ENCODE measurements around the gene LRRC15. TPM values are rescaled to one million over a fixed set of nuclear protein-coding genes. Genes with fewer than 3 reads are reported as not detected.

LRRC15 gene
- total and polyA plus RNA-seq, 2 experiments from 2014 or later, result 0.05 to 0.14 TPM

DNA sequence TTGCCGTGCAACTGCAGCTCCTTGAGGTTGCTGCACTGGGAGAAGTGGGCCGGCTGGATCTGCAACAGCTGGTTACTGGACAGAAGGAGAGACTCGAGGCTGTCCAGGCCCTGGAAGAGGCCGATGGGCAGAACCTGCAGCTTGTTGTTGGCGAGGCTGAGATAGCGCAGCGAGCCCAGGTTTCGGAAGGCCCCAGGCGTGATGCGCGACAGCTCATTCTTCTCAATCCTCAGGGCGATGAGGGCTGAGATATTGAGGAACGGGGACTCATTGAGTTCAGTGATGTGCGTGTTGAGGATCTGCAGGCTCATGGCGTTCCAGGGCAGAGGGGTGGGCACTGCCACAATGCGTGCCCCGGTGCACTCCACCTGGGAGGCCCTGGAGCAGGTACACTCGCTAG lies 9.0 kb downstream of the LRRC15 start:
- no peak for ATAC-seq
- Histone ChIP-seq H3K4me2 (no peak overlapping the region), H3K27ac (ENCODE audit: low read depth) (no peak overlapping the region), H4K20me1 (replicated peaks; ENCODE audit: insufficient read depth) (no peaks in the 10 kb centered on the region), H3K9me2 (ENCODE audit: insufficient read depth) (0 out of 2 replicates have a peak, but pooled peaks cover 11% of the 10 kb centered on the region), H3F3A (replicated peaks; ENCODE audit: low read depth) (no peaks in the 10 kb centered on the region), H3K79me2 (replicated peaks; ENCODE audit: insufficient read depth) (no peaks in the 10 kb centered on the region), H3K27me3 (ENCODE audit: insufficient read depth) (no peaks in the 10 kb centered on the region), H3K4me3 (no peak overlapping the region), H2AFZ (no peak overlapping the region), H3K4me1 (ENCODE audit: insufficient read depth) (no peaks in the 10 kb centered on the region), H3K36me3 (ENCODE audit: insufficient read depth) (no peaks in the 10 kb centered on the region)
- H3K4me1 Mint-ChIP-seq, result peaks cover 4% of the 10 kb centered on the region; the same call in 1 of the 3 replicates
- no peak overlapping the region for H3K27ac Mint-ChIP-seq
- H3K9me3 Mint-ChIP-seq, result no peaks in the 10 kb centered on the region
- DNase-seq (ENCODE audit: low spot score), result no peak
- H3K27me3 Mint-ChIP-seq (ENCODE audit: insufficient read depth, low read depth, poor library complexity), result peaks cover 6% of the 10 kb centered on the region
- H3K4me3 Mint-ChIP-seq, result no peak overlapping the region
- TF ChIP-seq, protein P1, sequence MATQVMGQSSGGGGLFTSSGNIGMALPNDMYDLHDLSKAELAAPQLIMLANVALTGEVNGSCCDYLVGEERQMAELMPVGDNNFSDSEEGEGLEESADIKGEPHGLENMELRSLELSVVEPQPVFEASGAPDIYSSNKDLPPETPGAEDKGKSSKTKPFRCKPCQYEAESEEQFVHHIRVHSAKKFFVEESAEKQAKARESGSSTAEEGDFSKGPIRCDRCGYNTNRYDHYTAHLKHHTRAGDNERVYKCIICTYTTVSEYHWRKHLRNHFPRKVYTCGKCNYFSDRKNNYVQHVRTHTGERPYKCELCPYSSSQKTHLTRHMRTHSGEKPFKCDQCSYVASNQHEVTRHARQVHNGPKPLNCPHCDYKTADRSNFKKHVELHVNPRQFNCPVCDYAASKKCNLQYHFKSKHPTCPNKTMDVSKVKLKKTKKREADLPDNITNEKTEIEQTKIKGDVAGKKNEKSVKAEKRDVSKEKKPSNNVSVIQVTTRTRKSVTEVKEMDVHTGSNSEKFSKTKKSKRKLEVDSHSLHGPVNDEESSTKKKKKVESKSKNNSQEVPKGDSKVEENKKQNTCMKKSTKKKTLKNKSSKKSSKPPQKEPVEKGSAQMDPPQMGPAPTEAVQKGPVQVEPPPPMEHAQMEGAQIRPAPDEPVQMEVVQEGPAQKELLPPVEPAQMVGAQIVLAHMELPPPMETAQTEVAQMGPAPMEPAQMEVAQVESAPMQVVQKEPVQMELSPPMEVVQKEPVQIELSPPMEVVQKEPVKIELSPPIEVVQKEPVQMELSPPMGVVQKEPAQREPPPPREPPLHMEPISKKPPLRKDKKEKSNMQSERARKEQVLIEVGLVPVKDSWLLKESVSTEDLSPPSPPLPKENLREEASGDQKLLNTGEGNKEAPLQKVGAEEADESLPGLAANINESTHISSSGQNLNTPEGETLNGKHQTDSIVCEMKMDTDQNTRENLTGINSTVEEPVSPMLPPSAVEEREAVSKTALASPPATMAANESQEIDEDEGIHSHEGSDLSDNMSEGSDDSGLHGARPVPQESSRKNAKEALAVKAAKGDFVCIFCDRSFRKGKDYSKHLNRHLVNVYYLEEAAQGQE (IDR thresholded peaks at IDR 0.05; ENCODE audit: unreplicated experiment), result no peak
- TF ChIP-seq, protein P2, sequence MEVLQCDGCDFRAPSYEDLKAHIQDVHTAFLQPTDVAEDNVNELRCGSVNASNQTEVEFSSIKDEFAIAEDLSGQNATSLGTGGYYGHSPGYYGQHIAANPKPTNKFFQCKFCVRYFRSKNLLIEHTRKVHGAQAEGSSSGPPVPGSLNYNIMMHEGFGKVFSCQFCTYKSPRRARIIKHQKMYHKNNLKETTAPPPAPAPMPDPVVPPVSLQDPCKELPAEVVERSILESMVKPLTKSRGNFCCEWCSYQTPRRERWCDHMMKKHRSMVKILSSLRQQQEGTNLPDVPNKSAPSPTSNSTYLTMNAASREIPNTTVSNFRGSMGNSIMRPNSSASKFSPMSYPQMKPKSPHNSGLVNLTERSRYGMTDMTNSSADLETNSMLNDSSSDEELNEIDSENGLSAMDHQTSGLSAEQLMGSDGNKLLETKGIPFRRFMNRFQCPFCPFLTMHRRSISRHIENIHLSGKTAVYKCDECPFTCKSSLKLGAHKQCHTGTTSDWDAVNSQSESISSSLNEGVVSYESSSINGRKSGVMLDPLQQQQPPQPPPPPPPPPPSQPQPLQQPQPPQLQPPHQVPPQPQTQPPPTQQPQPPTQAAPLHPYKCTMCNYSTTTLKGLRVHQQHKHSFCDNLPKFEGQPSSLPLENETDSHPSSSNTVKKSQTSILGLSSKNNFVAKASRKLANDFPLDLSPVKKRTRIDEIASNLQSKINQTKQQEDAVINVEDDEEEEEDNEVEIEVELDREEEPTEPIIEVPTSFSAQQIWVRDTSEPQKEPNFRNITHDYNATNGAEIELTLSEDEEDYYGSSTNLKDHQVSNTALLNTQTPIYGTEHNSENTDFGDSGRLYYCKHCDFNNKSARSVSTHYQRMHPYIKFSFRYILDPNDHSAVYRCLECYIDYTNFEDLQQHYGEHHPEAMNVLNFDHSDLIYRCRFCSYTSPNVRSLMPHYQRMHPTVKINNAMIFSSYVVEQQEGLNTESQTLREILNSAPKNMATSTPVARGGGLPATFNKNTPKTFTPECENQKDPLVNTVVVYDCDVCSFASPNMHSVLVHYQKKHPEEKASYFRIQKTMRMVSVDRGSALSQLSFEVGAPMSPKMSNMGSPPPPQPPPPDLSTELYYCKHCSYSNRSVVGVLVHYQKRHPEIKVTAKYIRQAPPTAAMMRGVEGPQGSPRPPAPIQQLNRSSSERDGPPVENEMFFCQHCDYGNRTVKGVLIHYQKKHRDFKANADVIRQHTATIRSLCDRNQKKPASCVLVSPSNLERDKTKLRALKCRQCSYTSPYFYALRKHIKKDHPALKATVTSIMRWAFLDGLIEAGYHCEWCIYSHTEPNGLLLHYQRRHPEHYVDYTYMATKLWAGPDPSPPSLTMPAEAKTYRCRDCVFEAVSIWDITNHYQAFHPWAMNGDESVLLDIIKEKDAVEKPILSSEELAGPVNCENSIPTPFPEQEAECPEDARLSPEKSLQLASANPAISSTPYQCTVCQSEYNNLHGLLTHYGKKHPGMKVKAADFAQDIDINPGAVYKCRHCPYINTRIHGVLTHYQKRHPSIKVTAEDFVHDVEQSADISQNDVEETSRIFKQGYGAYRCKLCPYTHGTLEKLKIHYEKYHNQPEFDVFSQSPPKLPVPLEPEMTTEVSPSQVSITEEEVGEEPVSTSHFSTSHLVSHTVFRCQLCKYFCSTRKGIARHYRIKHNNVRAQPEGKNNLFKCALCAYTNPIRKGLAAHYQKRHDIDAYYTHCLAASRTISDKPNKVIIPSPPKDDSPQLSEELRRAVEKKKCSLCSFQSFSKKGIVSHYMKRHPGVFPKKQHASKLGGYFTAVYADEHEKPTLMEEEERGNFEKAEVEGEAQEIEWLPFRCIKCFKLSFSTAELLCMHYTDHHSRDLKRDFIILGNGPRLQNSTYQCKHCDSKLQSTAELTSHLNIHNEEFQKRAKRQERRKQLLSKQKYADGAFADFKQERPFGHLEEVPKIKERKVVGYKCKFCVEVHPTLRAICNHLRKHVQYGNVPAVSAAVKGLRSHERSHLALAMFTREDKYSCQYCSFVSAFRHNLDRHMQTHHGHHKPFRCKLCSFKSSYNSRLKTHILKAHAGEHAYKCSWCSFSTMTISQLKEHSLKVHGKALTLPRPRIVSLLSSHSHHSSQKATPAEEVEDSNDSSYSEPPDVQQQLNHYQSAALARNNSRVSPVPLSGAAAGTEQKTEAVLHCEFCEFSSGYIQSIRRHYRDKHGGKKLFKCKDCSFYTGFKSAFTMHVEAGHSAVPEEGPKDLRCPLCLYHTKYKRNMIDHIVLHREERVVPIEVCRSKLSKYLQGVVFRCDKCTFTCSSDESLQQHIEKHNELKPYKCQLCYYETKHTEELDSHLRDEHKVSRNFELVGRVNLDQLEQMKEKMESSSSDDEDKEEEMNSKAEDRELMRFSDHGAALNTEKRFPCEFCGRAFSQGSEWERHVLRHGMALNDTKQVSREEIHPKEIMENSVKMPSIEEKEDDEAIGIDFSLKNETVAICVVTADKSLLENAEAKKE (CRISPR knock-in tag; IDR thresholded peaks at IDR 0.05), result no peak
- TF ChIP-seq CREB1 (CRISPR knock-in tag; IDR thresholded peaks at IDR 0.05; ENCODE audit: low read depth) (no peak), EZH2 (IDR thresholded peaks at IDR 0.05; ENCODE audit: low read depth, unreplicated experiment) (no peak), JUNB (IDR thresholded peaks at IDR 0.05; ENCODE audit: unreplicated experiment) (no peak), ZNF331 (CRISPR knock-in tag; IDR thresholded peaks at IDR 0.05; ENCODE audit: low read depth) (no peak), ZNF114 (CRISPR knock-in tag; IDR thresholded peaks at IDR 0.05) (no peak), POLR2AphosphoS5 (IDR thresholded peaks at IDR 0.05; ENCODE audit: low read depth) (no peak), STAT1 (IDR thresholded peaks at IDR 0.05; ENCODE audit: unreplicated experiment) (no peak)
- TF ChIP-seq, protein P3, sequence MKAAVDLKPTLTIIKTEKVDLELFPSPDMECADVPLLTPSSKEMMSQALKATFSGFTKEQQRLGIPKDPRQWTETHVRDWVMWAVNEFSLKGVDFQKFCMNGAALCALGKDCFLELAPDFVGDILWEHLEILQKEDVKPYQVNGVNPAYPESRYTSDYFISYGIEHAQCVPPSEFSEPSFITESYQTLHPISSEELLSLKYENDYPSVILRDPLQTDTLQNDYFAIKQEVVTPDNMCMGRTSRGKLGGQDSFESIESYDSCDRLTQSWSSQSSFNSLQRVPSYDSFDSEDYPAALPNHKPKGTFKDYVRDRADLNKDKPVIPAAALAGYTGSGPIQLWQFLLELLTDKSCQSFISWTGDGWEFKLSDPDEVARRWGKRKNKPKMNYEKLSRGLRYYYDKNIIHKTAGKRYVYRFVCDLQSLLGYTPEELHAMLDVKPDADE (IDR thresholded peaks at IDR 0.05), result no peak
- TF ChIP-seq, protein P4, sequence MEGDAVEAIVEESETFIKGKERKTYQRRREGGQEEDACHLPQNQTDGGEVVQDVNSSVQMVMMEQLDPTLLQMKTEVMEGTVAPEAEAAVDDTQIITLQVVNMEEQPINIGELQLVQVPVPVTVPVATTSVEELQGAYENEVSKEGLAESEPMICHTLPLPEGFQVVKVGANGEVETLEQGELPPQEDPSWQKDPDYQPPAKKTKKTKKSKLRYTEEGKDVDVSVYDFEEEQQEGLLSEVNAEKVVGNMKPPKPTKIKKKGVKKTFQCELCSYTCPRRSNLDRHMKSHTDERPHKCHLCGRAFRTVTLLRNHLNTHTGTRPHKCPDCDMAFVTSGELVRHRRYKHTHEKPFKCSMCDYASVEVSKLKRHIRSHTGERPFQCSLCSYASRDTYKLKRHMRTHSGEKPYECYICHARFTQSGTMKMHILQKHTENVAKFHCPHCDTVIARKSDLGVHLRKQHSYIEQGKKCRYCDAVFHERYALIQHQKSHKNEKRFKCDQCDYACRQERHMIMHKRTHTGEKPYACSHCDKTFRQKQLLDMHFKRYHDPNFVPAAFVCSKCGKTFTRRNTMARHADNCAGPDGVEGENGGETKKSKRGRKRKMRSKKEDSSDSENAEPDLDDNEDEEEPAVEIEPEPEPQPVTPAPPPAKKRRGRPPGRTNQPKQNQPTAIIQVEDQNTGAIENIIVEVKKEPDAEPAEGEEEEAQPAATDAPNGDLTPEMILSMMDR (conservative IDR thresholded peaks at IDR 0.05; ENCODE audit: low read depth in 2 of 2), result no peak
- no peaks in the 10 kb centered on the region for H3K36me3 Mint-ChIP-seq (ENCODE audit: low read depth)
